CD4-positive, alpha-beta T cell treated with Interleukin-15 for 1 hour (primary cell): Measurements from ENCODE around the gene RXRA.

Experiments used
- DNase-seq: peaks from one replicate; pipeline ENCODE4 v3.0.0-alpha.2; 2020

Gene RXRA

DNA sequence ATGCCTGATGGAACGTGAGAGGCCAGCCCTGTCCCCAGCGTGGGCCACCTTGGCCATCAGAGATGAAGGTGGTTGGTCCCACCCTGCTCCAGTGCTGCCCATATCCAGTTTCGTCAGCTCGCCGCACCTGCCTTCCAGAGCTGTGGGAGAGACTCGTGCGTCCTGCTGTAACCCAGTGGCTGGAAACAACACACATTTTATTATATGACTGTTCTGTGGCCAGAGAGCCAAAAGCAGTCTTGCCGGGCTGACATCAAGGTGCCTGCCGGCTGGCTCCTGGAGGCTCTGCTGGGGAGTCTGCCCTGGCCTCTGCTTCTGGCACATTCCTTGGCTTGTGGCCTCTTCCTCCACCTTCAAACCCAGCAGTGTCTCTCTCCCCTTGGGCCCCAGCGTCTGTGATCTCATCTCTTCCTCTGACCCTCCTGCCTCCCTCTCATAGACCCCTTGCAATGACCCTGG is 94.7 kb downstream of the RXRA start:
- DNase-seq = no peak

DNA sequence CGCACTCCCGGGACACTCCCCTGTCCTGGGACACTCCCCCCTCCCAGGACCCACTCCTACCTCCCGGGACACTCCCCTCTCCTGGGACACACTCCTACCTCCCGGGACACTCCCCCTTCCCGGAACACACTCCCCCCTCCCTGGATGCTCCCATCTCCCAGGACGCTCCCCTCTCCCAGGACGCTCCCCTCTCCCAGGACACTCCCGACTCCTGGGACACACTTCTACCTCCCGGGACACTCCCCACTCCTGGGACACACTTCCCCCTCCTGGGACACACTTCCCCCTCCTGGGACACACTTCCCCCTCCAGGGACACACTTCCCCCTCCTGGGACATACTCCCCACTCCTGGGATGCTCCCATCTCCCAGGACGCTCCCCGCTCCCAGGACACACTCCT is 95.6 kb downstream of the RXRA start:
- no peak for DNase-seq

DNA sequence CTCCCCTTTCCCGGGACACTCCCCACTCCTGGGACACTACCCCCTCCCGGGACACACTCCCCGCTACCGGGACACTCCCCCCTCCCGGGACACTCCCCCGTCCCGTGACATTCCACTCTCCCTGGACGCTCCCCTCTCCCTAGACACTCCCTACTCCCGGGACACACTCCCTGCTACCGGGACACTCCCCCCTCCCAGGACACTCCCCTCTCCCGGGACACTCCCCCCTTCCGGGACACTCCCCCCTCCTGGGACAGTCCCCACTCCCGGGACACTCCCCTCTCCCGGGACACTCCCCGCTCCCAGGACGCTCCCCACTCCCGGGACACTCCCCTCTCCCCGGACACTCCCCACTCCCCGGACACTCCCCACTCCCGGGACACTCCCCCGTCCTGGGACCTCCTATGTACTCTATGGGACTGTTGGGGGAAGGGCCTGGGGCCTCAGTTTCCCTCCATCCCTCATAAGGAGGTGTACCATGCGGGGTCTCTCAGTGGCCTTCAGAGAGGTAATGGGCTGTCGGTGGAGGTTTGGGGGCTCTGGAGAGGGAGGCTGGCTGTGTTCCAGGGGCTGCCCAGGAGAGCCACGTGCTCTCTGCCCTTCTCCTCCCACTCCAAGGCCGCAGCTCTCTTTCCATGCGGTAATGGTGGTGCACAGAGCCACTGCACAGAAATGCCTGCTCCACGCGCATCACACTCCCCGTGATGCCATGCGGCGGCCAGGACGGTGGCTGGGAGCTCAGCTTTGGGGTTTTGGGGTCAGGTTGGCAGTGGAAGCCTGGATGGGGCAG is 96.2 kb downstream of the RXRA start:
- no peak for DNase-seq

DNA sequence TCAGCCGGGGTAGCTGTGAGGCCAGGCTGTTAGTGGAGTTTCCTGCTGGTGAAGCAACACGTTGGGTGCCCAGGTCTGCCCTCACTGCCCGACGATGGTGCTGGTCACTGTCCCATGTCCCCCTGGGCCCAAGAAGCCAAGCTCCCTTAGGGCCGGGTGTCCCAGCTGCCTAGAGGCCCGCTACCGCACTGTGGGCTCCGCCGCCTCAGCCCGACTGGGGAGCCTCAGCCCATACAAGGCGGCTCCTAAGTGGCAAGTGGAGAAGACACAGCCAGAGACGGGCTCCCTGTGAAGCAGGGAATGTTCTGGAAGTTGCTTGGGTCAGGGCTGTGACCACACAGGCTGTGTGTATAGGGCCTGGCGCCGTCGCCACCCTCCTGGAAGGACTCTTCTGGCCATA is 96.9 kb downstream of the RXRA start:
- DNase-seq = no peak

DNA sequence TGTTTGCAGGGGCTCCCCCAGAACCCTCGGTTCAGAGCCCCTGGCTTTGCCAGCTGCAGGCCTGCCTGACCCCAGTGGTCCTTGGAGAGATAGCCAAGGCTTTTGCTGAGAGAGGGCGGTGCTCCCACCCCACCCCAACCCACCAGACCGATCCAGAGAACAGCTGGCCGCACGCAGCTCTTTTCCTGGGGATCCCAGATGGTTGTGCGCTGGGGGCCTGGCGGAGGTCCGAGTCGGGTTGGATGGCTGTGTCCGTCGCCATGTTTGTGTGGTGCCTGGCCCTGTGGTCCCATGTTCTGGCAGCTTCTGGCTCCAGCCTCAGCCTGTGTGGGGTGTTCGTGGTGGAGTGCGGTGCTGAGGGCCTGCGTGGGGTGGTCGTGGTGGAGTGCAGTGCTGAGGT is 97.5 kb downstream of the RXRA start:
- DNase-seq = no peak

DNA sequence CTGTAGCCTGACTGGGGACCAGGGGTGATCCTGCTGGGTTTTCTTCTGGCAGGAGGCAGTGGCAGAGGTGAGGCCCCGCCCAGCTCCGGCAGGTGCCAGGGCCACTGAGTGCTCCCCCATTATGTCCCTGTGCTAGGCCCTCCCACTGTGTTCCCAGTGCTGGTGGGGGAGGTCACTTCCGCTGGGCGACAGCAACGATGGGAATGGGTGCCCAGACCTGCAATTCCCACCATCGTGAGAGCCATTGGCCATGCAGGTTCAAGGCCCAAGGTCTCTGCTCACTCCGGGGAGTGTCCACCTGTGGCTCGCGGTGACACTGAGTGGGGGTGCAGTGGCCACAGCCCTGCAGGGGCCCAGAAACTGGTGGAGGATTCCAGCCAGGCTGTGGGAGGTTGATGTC is 98.6 kb downstream of the RXRA start:
- no peak for DNase-seq

DNA sequence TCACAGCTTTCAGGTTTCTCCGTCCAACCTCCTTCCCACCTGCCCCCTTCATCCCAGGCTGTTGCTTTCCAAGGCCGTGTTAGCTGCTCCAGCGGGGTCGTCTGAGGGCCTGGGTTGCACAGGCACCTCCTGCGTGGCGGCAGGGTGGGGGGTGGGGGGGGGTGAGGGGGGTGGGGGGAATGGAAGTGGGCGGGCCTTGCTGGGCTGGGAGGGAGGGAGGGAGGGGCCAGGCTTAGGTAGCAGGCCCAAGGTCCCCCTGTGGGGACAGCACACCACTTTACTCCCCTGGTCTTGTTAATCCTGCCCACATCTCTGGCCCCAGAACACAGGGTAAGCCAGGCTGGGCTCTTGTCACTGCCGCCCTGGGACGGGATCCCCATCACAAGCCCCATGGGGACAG is 99.1 kb downstream of the RXRA start:
- no peak for DNase-seq

DNA sequence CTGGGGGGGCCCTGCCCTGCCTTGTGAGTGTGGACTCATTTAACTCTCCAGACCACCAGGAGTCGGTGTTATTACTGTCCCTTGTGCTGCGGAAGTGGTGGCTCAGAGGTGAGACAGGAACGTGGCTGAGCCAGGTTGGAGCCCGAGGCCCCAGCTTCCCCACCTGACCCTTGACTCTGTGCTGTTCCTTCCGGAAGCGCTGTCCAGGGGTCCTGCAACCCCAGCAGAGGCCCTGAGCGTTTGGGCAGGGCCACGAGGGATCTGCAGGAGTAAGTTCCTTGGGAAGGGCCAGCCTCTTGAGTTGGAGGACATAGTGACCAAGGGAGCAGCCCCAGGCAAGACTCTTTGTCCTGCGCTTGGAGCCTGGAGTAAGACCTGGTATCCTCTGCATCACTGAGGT is 99.6 kb downstream of the RXRA start:
- no peak for DNase-seq

DNA sequence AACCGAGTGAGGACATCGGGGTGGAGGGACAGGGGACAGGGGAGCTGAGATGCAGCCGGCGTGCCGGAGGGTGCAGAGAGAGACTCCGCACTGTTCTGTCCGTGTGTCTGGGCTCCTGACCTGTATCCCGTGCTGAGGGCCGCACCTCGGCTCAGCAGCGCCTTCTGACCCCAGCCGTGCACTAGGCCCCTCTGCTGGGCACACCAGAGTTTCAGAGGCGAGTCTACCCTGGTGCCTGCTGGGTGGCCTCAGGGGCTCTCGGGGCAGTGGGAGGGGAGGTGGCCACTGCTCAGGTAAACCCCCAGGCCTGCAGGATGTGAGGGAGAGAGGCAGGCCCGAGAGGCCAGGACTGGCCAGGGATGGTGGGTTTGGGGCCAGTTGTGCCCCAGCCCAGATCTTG is 100.2 kb downstream of the RXRA start:
- DNase-seq = no peak

DNA sequence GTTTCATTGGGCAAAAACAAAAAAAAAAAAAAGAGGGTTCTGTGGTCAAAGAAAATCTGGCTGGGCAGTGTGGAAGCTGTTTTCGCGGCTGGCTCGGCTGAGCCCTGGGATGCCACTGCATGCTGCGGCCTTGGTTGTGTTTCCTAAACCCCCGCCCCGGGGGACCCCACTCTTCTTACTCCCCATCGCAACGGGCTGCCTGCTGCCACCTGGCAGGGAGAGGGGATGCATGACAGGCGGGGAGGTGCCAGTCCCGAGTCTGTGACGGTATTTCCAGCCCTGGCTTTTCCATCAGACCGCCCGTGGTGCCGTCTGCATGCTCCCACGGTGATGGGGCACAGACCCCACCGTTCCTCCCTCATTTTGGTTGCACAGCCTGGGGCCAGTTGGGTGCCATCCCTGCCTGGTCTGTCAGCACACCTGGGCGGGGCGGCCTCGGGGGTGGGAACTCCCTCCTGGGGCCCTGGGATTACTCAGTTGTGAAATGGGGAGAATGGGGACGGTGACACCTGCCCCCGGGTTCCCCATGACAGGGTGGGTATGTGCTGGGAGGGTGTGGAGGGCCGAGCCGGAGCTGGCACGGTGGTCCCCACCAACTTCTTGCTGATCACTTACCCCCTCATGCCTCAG is 101.0 kb downstream of the RXRA start:
- DNase-seq = no peak

DNA sequence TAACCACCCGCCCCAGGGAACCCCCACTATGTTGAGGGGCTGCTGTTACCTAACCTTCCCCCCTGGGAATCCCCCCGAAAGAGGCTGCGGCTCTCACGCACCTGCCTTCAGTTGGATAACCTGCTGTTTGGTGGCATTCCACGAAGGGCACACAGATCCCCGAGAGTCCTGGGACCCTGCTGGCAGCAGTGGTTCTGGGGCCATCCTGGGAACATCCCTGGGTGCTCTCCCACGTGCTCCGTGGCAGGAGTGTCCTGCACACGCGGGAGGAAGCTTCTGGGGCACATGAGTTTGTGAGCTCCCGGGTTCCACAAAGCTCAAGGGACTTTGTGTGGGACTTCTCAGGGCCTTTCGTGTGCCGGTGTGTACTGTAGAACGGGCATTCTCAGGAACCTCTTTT is 102.3 kb downstream of the RXRA start:
- DNase-seq = no peak

DNA sequence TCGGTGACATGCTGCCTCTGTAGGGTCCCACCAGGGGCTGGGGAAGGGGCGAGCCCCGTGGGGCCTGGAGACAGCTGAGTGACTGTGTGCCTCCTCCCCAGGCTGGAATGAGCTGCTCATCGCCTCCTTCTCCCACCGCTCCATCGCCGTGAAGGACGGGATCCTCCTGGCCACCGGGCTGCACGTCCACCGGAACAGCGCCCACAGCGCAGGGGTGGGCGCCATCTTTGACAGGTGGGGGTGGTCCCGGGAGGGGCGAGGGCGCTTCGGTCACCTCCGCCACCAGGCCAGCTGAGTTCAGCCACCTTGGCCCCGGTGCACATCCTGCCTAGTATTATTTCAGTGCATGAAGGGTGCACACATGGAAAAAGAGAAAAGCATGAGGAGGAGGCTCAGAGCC is 102.8 kb downstream of the RXRA start:
- DNase-seq = no peak

DNA sequence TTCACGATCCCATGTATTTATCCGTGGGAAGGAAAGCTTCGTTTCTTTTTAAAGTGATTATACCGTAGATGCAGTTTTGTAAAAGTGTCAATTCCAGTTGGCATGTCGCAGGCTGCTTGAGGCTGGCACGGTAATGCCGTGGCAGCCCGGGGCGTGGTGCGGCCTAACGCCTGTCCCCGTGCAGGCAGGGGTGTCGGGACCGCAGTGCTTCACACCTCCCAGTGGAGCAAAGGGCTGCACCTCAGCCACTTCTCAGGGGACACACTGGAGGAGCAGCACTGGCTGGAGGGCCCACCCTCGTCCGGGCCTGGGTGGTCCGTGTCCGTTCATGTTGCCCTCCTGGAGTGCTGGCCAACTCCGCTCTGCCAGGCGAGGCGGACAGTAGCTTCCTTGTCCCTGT is 103.2 kb downstream of the RXRA start:
- no peak for DNase-seq

DNA sequence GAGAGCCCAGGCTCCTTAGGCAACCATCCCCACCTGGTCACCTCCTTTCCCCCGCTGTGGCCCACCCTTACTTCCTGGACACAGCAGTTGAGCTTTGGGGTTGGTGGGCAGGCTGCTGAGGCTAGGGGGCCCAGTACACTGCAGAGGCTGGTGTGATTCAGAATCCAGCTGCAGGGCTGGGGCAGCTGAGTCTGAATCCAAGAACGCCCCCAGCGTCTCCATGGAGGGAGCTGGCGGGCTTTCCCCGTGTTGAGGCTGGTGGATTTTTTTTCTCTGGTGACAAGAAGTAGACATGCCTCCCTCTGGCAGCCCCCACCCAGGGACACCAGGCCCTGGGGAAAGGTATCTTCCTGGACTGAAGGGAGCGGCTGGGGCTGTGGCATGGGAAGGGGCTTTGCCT is 104.8 kb downstream of the RXRA start:
- no peak for DNase-seq

DNA sequence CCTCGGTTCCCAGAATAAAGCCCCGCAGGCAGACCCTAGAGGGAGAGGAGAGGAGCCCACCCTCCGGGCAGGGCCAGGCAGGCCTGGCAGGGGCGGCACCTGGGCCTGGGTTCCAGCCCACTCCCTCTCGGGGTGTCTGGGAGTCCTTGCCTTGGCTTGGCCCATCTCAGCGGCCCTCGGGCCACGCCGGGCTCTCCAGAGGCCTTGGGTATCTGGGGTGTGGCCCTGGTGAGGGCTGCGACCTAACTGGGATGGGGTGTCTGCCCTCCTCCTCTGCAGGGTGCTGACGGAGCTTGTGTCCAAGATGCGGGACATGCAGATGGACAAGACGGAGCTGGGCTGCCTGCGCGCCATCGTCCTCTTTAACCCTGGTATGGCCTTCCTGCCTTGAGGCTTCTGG is 105.4 kb downstream of the RXRA start:
- DNase-seq = no peak

DNA sequence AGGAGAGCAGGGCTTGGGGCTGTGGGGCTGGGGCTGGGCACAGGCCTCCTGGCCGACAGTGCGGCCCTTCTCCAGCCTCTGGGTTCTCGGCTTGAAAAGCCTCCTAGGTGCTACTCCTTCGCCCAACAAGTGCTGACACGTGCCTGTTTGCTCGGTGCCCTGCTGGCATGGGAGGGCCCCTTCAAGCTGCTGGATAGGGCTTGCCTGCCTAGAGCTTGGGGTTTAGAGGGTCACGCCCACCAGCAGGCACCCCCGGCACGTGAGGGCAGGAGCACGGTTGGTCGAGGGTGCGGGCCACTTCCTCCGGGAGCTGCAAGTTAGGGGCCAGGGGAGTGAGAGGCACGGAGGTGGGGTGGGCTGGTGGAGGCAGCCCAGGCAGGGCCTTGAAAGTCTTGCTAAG is 106.2 kb downstream of the RXRA start:
- no peak for DNase-seq

DNA sequence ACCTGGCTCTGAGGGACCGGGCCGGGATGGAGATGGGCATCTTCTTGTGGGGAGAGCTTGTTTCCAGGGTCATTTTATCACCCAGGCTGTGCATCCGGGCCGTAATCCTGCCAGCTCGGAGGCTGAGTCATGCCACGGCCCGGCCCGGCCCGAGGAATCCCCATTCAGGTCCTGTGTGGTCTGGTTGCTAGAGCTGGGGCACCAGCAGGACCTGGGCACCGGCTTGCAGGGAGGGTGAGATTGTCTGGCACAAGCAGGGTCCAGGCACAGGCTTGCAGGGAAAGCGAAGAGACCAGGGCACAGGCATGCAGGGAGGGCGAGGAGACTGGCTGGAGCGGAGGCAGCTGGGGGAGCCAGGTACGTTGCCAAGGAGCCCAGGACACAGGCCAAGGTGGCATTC is 106.8 kb downstream of the RXRA start:
- no peak for DNase-seq

DNA sequence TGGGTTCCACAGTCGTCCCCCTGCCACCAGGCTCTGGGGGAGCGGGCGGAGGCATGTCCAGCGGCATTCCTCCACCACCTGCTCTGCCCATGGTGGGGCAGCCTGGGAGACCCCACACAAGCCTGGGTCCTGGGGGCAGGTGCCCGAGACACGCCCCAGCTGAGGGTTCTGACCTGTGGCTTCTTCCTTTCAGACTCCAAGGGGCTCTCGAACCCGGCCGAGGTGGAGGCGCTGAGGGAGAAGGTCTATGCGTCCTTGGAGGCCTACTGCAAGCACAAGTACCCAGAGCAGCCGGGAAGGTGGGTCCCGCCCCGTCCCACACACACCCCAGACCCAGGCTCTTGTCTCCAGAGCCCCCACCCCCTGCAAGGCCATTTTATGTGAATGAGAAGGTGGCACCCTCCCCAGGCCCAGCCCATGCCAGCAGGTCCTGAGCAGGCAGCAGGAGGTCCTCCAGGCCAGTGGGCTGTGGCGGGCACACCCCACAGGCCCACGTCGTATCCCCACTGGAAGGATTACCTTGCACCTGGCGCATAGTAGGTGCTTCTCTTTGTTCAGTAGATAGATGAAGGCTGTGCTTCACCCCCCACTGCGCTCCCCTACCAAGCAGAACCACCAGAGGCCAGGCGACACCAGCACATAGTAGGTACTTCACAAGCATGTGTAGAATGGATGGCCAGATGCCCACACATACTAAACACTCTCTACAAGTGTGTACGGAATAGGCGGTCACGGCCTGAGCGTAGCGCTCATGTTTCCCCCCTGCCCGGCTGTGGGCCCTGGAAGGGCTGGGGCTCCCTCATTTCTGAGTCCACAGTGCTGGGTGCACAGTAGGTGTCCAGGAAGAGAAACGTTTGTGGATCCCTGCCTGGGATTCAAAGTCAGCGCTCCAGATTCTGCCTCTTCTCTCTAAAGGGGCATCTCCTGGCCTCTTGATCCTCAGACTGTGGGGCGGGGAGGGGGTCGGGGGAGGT is 107.9 kb downstream of the RXRA start:
- DNase-seq = no peak

DNA sequence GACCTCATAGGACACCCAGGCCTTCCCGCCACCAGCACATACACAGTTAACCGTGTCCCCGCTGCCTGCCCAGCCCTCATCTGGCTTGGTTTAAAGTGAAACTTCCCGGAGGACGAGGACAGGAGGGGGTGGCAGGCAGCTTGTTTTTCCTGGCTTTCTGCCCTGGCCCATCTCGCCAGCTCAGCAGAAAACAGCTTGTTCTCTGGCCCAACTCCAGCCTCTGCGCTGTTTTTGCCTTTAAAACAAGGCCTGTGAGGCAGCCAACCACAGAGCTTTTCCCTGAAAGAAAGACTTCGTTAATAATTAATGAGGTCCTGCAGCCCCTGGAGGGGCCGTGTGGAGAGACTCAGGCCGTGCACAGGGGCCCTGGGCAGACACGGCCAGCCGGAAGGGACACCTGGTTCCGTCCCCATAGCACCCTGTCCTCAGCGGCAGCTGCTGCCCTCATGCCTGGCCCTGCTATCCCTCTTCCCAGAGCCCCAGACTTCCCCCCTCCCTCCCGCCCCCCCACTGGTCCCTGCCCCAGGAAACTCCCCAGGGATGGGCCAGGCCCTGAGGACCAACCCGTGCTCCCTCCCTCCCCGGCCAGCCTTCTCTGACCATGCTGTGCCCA is 108.7 kb downstream of the RXRA start:
- no peak for DNase-seq

DNA sequence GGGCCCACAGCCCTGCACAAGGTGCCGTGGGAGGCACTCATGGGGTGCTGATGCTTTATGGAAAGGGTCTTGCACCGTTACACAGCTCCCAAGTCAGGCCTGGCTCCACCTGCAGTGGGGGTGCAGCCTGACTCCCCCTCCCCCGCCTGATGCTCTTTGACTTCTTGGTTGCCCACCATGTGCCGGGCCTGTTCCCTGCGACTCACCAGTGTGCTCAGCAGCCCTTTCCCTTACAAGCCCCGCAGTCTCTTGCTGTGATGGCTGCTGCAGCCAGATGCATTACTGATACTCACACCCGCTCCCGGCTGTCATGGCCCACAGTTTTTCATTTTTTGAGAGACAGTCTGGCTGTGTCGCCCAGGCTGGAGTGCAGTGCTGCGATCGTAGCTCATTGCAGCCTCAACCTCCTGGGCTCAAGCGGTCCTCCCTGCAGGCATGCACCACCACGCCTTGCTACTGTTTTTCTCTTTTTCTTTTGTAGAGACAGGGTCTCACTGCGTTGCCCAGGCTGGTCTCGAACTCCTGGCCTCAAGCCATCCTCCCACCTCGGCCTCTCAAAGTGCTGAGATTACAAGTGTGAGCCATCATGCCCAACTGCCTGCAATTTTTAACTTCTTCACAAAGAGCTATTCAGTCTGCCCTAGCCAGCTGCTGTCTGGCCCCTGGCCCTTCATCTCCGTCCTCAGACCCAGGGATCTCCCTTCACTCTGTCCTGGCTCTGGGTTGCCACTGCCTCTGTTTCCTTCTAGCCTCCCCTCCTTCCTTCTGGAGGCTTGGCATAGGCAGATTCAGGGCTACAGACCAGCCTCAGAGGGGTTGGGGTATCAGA is 109.5 kb downstream of the RXRA start:
- DNase-seq = no peak

DNA sequence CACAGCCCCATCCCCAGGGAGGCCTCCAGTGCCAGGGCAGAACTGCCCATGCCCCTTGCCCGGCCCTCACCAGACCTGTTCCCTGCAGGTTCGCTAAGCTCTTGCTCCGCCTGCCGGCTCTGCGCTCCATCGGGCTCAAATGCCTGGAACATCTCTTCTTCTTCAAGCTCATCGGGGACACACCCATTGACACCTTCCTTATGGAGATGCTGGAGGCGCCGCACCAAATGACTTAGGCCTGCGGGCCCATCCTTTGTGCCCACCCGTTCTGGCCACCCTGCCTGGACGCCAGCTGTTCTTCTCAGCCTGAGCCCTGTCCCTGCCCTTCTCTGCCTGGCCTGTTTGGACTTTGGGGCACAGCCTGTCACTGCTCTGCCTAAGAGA is 110.1 kb downstream of the RXRA start:
- no peak for DNase-seq

DNA sequence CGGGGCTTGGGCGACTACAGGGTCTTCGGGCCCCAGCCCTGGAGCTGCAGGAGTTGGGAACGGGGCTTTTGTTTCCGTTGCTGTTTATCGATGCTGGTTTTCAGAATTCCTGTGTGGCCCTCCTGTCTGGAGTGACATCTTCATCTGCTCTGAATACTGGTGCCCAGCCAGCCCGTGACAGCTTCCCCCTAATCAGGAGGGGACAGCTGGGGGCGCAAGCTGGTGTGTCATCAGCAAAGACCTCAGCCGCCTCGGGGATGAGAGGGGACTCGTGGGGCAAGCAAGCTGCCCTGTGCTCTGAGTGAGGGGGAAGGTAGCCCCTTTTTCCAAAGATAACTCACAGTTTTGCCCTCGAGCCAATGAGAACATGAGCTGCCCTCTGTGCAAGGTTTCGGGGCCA is 110.7 kb downstream of the RXRA start:
- DNase-seq = no peak
